GM18502 (cell line): ENCODE data around the gene GRAMD2A.

Experiments
- ATAC-seq: cut with Tn5 transposase; IDR thresholded peaks from one replicate; pipeline ENCODE4 v1.9.1; 2021; ENCODE audit warnings: mild to moderate bottlenecking; ENCODE audit not compliant: unreplicated experiment, poor library complexity

Gene GRAMD2A

GRCh38 chr15:72169236-72169920 is 28.2 kb downstream of the GRAMD2A start:
- ATAC-seq: no peak

- ATAC-seq: no peak
Observed at GRCh38 chr15:72168808-72169190, 28.8 kb downstream of the GRAMD2A start.

GRCh38 chr15:72168131-72168807 is 29.3 kb downstream of the GRAMD2A start:
- ATAC-seq: no peak

- ATAC-seq: no peak
Observed at GRCh38 chr15:72167445-72167844, 30.1 kb downstream of the GRAMD2A start.

- ATAC-seq: no peak
Observed at GRCh38 chr15:72166716-72167417, 30.7 kb downstream of the GRAMD2A start.

- ATAC-seq: no peak
Observed at GRCh38 chr15:72163719-72164118, 33.9 kb downstream of the GRAMD2A start.

GRCh38 chr15:72162569-72162968 is 35.0 kb downstream of the GRAMD2A start:
- ATAC-seq: no peak

- no peak for ATAC-seq
Observed at GRCh38 chr15:72161361-72162132, 36.0 kb downstream of the GRAMD2A start.

GRCh38 chr15:72160696-72161245 is 36.8 kb downstream of the GRAMD2A start:
- ATAC-seq: no peak

GRCh38 chr15:72156928-72157327 is 40.7 kb downstream of the GRAMD2A start:
- ATAC-seq: no peak

GRCh38 chr15:72155635-72156616 is 41.7 kb downstream of the GRAMD2A start:
- peak; percentile 66 for ATAC-seq

- ATAC-seq: no peak
Observed at GRCh38 chr15:72155003-72155621, 42.5 kb downstream of the GRAMD2A start.

- ATAC-seq: no peak
Observed at GRCh38 chr15:72154316-72154715, 43.3 kb downstream of the GRAMD2A start.

GRCh38 chr15:72153269-72154000 is 44.2 kb downstream of the GRAMD2A start:
- no peak for ATAC-seq

GRCh38 chr15:72147418-72147817 is 50.2 kb downstream of the GRAMD2A start:
- no peak for ATAC-seq

- ATAC-seq: no peak
Observed at GRCh38 chr15:72146934-72147333, 50.7 kb downstream of the GRAMD2A start.

GRCh38 chr15:72146221-72146620 is 51.4 kb downstream of the GRAMD2A start:
- ATAC-seq: no peak
